SK-N-SH treated with all-trans-retinoic acid at 6 μM for 48 hours (cell line): ENCODE results near the gene MID2.
"Not testable (repeated sequence)": the region's sequence is repeated elsewhere in the genome, so short reads cannot be mapped to it uniquely, and the experiment has no call there.

Source experiments
- ATAC-seq: fragments of 200-7000 bp; cut with Tn5 transposase; 3 replicates; pipeline ENCODE4 v1.9.1; 2020; ENCODE audit warnings: mild to moderate bottlenecking, moderate library complexity
- ARNTL ChIP-seq: fragments of 450-650 bp; formaldehyde crosslinking; IDR thresholded peaks from 2 replicates; pipeline ENCODE4 v1.5.0; 2020; ENCODE audit warnings: low read depth, mild to moderate bottlenecking, moderate library complexity, borderline replicate concordance
- BACH2 ChIP-seq: fragments of 250-450 bp; sonication (Bioruptor Pico); IDR thresholded peaks from 2 replicates; pipeline ENCODE4 v1.9.0; 2021; ENCODE audit warnings: mild to moderate bottlenecking, borderline replicate concordance
- CSDC2 ChIP-seq: fragments of 250-450 bp; sonication (Bioruptor Pico); IDR thresholded peaks from 2 replicates; pipeline ENCODE4 v1.5.0; 2020; ENCODE audit warnings: mild to moderate bottlenecking, moderate library complexity
- ESRRG ChIP-seq: fragments of 250-450 bp; sonication (Bioruptor Pico); IDR thresholded peaks from 2 replicates; pipeline ENCODE4 v1.6.1; 2021; ENCODE audit warnings: mild to moderate bottlenecking
- GLIS3 ChIP-seq: fragments of 250-450 bp; sonication (Bioruptor Pico); IDR thresholded peaks from 2 replicates; pipeline ENCODE4 v1.5.0; 2020; ENCODE audit warnings: mild to moderate bottlenecking, moderate library complexity
- ISL1 ChIP-seq: fragments of 250-450 bp; sonication (Bioruptor Pico); IDR thresholded peaks from 2 replicates; pipeline ENCODE4 v2.1.2; 2022; ENCODE audit warnings: mild to moderate bottlenecking, moderate library complexity
- OSR1 ChIP-seq: fragments of 250-450 bp; sonication (Bioruptor Pico); IDR thresholded peaks from 2 replicates; pipeline ENCODE4 v1.8.0; 2022; ENCODE audit warnings: moderate library complexity, mild to moderate bottlenecking, inconsistent platforms
- PPARA ChIP-seq: fragments of 250-450 bp; sonication (Bioruptor Pico); IDR thresholded peaks from 2 replicates; pipeline ENCODE4 v1.5.0; 2020; ENCODE audit warnings: mild to moderate bottlenecking, borderline replicate concordance
- RARB ChIP-seq: fragments of 250-450 bp; sonication (Bioruptor Pico); IDR thresholded peaks from 2 replicates; pipeline ENCODE4 v1.8.0; 2021; ENCODE audit warnings: mild to moderate bottlenecking, moderate library complexity
- SNAI2 ChIP-seq: fragments of 250-450 bp; sonication (Bioruptor Pico); IDR thresholded peaks from 2 replicates; pipeline ENCODE4 v1.5.0; 2020; ENCODE audit warnings: mild to moderate bottlenecking, moderate library complexity
- TCF4 ChIP-seq: fragments of 250-450 bp; sonication (Bioruptor Pico); IDR thresholded peaks from 2 replicates; pipeline ENCODE4 v1.8.0; 2021; ENCODE audit warnings: mild to moderate bottlenecking, moderate library complexity, borderline replicate concordance
- ZC3H10 ChIP-seq: fragments of 250-450 bp; sonication (Bioruptor Pico); IDR thresholded peaks from 2 replicates; pipeline ENCODE4 v1.5.1; 2021; ENCODE audit warnings: mild to moderate bottlenecking, moderate library complexity
- ZFP3 ChIP-seq: fragments of 250-450 bp; sonication (Bioruptor Pico); IDR thresholded peaks from 2 replicates; pipeline ENCODE4 v1.5.0; 2020; ENCODE audit warnings: mild to moderate bottlenecking, moderate library complexity
- ZFP30 ChIP-seq: fragments of 450-650 bp; formaldehyde crosslinking; IDR thresholded peaks from 2 replicates; pipeline ENCODE4 v1.5.0; 2022; ENCODE audit warnings: mild to moderate bottlenecking, moderate library complexity
- ZNF565 ChIP-seq: fragments of 450-650 bp; formaldehyde crosslinking; conservative IDR thresholded peaks from 2 replicates; pipeline ENCODE4 v1.5.0; 2020; ENCODE audit warnings: low read depth, mild to moderate bottlenecking, moderate library complexity
- ZNF8 ChIP-seq: fragments of 450-650 bp; formaldehyde crosslinking; IDR thresholded peaks from 2 replicates; pipeline ENCODE4 v1.5.0; 2020; ENCODE audit warnings: mild to moderate bottlenecking, moderate library complexity
- TF ChIP-seq, protein P1 (sequence below): fragments of 250-450 bp; sonication (Bioruptor Pico); IDR thresholded peaks from 2 replicates; pipeline ENCODE4 v1.5.0; 2020; ENCODE audit warnings: mild to moderate bottlenecking, moderate library complexity
- TF ChIP-seq, protein P2 (sequence below): fragments of 250-450 bp; sonication (Bioruptor Pico); IDR thresholded peaks from 2 replicates; pipeline ENCODE4 v1.5.1; 2020; ENCODE audit warnings: low read depth, mild to moderate bottlenecking, moderate library complexity
- TF ChIP-seq, protein P3 (sequence below): fragments of 250-450 bp; sonication (Bioruptor Pico); IDR thresholded peaks from 2 replicates; pipeline ENCODE4 v1.5.1; 2021; ENCODE audit warnings: mild to moderate bottlenecking, moderate library complexity
- TF ChIP-seq, protein P4 (sequence below): fragments of 250-450 bp; sonication (Bioruptor Pico); IDR thresholded peaks from 2 replicates; pipeline ENCODE4 v1.8.0; 2021; ENCODE audit warnings: low read depth, mild to moderate bottlenecking, moderate library complexity, borderline replicate concordance

The MID2 gene

DNA sequence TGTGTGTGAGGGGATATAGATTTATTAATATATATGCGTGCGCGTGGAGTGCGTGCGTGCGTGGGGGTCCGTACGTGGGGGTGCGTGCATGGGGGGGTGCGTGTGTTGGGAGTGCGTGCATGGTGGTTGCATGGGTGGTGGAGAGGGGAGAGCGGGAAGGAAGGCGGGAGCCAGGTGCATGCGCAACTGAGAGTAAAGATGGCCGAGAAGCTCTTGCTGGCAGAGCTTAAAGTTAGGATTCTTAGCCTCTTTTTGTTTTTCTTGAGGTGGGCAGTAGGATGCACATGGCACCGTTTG, 110.7 kb downstream of the MID2 start:
- ATAC-seq: no peak
- TF ChIP-seq ZFP30 (CRISPR knock-in tag) (no peak), ZNF565 (CRISPR knock-in tag) (no peak), GLIS3 (CRISPR knock-in tag) (no peak), ISL1 (CRISPR knock-in tag) (no peak), ESRRG (CRISPR knock-in tag) (no peak), ZFP3 (CRISPR knock-in tag) (no peak), ARNTL (no peak), SNAI2 (CRISPR knock-in tag) (no peak), ZNF8 (no peak), TCF4 (CRISPR knock-in tag) (no peak), RARB (CRISPR knock-in tag) (no peak)
- TF ChIP-seq, protein P1, sequence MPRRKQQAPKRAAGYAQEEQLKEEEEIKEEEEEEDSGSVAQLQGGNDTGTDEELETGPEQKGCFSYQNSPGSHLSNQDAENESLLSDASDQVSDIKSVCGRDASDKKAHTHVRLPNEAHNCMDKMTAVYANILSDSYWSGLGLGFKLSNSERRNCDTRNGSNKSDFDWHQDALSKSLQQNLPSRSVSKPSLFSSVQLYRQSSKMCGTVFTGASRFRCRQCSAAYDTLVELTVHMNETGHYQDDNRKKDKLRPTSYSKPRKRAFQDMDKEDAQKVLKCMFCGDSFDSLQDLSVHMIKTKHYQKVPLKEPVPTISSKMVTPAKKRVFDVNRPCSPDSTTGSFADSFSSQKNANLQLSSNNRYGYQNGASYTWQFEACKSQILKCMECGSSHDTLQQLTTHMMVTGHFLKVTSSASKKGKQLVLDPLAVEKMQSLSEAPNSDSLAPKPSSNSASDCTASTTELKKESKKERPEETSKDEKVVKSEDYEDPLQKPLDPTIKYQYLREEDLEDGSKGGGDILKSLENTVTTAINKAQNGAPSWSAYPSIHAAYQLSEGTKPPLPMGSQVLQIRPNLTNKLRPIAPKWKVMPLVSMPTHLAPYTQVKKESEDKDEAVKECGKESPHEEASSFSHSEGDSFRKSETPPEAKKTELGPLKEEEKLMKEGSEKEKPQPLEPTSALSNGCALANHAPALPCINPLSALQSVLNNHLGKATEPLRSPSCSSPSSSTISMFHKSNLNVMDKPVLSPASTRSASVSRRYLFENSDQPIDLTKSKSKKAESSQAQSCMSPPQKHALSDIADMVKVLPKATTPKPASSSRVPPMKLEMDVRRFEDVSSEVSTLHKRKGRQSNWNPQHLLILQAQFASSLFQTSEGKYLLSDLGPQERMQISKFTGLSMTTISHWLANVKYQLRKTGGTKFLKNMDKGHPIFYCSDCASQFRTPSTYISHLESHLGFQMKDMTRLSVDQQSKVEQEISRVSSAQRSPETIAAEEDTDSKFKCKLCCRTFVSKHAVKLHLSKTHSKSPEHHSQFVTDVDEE (CRISPR knock-in tag): no peak
- TF ChIP-seq, protein P2, sequence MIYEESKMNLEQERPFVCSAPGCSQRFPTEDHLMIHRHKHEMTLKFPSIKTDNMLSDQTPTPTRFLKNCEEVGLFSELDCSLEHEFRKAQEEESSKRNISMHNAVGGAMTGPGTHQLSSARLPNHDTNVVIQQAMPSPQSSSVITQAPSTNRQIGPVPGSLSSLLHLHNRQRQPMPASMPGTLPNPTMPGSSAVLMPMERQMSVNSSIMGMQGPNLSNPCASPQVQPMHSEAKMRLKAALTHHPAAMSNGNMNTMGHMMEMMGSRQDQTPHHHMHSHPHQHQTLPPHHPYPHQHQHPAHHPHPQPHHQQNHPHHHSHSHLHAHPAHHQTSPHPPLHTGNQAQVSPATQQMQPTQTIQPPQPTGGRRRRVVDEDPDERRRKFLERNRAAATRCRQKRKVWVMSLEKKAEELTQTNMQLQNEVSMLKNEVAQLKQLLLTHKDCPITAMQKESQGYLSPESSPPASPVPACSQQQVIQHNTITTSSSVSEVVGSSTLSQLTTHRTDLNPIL (CRISPR knock-in tag): no peak
- TF ChIP-seq, protein P3, sequence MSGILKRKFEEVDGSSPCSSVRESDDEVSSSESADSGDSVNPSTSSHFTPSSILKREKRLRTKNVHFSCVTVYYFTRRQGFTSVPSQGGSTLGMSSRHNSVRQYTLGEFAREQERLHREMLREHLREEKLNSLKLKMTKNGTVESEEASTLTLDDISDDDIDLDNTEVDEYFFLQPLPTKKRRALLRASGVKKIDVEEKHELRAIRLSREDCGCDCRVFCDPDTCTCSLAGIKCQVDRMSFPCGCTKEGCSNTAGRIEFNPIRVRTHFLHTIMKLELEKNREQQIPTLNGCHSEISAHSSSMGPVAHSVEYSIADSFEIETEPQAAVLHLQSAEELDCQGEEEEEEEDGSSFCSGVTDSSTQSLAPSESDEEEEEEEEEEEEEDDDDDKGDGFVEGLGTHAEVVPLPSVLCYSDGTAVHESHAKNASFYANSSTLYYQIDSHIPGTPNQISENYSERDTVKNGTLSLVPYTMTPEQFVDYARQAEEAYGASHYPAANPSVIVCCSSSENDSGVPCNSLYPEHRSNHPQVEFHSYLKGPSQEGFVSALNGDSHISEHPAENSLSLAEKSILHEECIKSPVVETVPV: no peak

DNA sequence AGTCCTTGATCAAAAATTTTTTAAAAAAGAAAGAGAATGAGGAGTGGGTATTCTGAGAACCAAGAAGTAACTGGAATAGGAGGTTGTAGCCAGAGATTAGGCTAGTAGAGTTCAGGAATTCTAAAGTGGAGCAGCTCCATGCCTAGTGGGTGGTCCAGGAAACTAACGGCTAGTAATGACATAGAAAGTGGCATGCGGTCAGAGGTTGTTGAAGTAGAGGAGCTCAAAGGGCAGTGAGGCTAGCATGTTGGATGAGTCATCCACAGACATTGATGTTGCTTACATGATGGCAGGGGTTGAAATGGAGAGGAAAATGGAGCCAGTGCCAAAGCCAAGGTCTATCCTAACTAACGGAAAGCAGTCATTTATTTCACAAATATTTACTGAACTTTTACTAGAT, 114.4 kb downstream of the MID2 start:
- TF ChIP-seq PPARA (no peak), OSR1 (CRISPR knock-in tag) (no peak)
- ATAC-seq: no peak

DNA sequence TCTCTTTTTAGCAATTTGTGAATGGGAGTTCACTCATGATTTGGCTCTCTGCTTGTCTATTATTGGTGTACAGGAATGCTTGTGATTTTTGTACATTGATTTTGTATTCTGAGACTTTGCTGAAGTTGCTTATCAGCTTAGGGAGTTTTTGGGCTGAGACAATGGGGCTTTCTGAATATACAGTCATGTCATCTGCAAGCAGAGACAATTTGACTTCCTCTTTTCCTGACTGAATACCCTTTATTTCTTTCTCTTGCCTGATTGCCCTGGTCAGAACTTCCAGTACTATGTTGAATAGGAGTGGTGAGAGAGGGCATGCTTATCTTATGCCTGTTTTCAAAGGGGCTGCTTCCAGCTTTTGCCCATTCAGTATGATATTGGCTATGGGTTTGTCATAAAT, 129.7 kb downstream of the MID2 start:
- not testable (repeated sequence) for ATAC-seq

DNA sequence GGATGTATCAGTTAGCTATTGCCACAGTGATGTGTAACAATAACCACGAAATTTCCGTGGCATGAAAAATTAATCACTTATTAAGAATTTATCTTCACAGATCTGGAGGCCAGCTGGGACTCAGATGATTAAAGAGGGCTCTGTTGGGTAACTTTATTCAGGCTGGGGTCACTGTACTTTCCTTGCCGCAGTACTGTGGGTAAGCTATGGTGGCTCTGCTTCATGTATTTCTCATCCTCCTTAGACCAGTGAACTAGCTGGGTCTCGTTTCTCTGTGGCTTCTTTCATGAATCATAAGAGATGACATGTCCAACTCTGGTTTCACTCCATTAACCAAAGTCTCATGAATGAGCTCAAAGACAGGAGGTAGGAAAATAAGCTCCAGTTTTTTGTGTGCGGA, 143.0 kb downstream of the MID2 start:
- no peak for ATAC-seq
- no peak for TF ChIP-seq ISL1 (CRISPR knock-in tag)
- TF ChIP-seq, protein P2 (CRISPR knock-in tag): no peak
- TF ChIP-seq RARB (CRISPR knock-in tag): no peak
- no peak for TF ChIP-seq SNAI2 (CRISPR knock-in tag)
- no peak for TF ChIP-seq OSR1 (CRISPR knock-in tag)
- TF ChIP-seq ZNF8: no peak
- no peak for TF ChIP-seq ZNF565 (CRISPR knock-in tag)
- TF ChIP-seq, protein P3: no peak
- TF ChIP-seq ZC3H10 (CRISPR knock-in tag): no peak
- no peak for TF ChIP-seq CSDC2
- no peak for TF ChIP-seq ZFP30 (CRISPR knock-in tag)
- no peak for TF ChIP-seq BACH2 (CRISPR knock-in tag)
- TF ChIP-seq ESRRG (CRISPR knock-in tag): no peak
- no peak for TF ChIP-seq ARNTL
- TF ChIP-seq ZFP3 (CRISPR knock-in tag): no peak
- TF ChIP-seq, all 23 proteins: peak for 0

DNA sequence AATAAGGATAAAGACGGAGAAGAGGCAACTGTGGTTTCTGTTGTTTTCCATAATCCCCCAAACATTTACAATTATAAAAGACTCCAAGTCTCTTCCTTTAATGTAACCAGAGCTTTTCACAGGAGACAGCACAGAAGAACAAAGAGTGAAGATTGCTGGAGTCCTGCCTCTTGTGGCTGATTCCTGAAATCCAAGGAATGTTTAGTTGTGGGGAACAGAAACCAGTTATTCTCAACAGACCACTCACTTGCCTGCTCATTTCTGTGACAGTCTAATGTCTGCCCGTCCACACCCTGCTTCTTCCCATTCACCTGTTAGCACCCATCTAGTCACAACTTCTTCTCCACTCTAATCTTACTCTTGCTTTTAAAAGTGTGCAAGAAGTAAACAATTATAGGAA, 144.4 kb downstream of the MID2 start:
- TF ChIP-seq GLIS3 (CRISPR knock-in tag): no peak
- TF ChIP-seq, protein P4, sequence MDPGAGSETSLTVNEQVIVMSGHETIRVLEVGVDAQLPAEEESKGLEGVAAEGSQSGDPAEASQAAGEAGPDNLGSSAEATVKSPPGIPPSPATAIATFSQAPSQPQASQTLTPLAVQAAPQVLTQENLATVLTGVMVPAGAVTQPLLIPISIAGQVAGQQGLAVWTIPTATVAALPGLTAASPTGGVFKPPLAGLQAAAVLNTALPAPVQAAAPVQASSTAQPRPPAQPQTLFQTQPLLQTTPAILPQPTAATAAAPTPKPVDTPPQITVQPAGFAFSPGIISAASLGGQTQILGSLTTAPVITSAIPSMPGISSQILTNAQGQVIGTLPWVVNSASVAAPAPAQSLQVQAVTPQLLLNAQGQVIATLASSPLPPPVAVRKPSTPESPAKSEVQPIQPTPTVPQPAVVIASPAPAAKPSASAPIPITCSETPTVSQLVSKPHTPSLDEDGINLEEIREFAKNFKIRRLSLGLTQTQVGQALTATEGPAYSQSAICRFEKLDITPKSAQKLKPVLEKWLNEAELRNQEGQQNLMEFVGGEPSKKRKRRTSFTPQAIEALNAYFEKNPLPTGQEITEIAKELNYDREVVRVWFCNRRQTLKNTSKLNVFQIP (CRISPR knock-in tag): no peak
- TF ChIP-seq TCF4 (CRISPR knock-in tag): no peak
- TF ChIP-seq, protein P3: no peak
- TF ChIP-seq, protein P2 (CRISPR knock-in tag): no peak
- TF ChIP-seq ZFP30 (CRISPR knock-in tag): no peak
- TF ChIP-seq ZC3H10 (CRISPR knock-in tag): no peak
- ATAC-seq: no peak
